GM12891 (cell line): Measurements from ENCODE around the gene PTPN7.
"Not testable (repeated sequence)": the region's sequence is repeated elsewhere in the genome, so short reads cannot be mapped to it uniquely, and the experiment has no call there.

Source experiments
- DNase-seq: peaks from one replicate; pipeline ENCODE4 v3.0.0; 2011; ENCODE audit warnings: low spot score; ENCODE audit not compliant: insufficient read length
- FAIRE-seq: peaks from 2 replicates; lab custom pipeline; 2011; peaks lifted over from hg19 to GRCh38; lab: Jason Lieb, UNC
- PAX5 ChIP-seq: IDR thresholded peaks from 2 replicates; pipeline ENCODE4 v1.6.1; 2011; ENCODE audit warnings: low read length, moderate library complexity, mild to moderate bottlenecking; ENCODE audit not compliant: insufficient read depth, severe bottlenecking
- POLR2A ChIP-seq: IDR thresholded peaks from 2 replicates; pipeline ENCODE4 v1.6.1; 2011; ENCODE audit warnings: low read depth, low read length, control low read depth
- POLR2AphosphoS5 ChIP-seq: IDR thresholded peaks from 2 replicates; pipeline ENCODE4 v1.6.1; 2011; ENCODE audit warnings: low read depth, low read length, control low read depth
- POU2F2 ChIP-seq: IDR thresholded peaks from 2 replicates; pipeline ENCODE4 v1.6.1; 2011; ENCODE audit warnings: low read depth, mild to moderate bottlenecking, control low read depth, low read length, moderate library complexity
- SPI1 ChIP-seq: IDR thresholded peaks from 2 replicates; pipeline ENCODE4 v1.6.1; 2011; ENCODE audit warnings: low read depth, low read length, control low read depth
- TAF1 ChIP-seq: IDR thresholded peaks from 2 replicates; pipeline ENCODE4 v1.6.1; 2011; ENCODE audit warnings: low read depth, low read length, control low read depth

PTPN7 gene

DNA sequence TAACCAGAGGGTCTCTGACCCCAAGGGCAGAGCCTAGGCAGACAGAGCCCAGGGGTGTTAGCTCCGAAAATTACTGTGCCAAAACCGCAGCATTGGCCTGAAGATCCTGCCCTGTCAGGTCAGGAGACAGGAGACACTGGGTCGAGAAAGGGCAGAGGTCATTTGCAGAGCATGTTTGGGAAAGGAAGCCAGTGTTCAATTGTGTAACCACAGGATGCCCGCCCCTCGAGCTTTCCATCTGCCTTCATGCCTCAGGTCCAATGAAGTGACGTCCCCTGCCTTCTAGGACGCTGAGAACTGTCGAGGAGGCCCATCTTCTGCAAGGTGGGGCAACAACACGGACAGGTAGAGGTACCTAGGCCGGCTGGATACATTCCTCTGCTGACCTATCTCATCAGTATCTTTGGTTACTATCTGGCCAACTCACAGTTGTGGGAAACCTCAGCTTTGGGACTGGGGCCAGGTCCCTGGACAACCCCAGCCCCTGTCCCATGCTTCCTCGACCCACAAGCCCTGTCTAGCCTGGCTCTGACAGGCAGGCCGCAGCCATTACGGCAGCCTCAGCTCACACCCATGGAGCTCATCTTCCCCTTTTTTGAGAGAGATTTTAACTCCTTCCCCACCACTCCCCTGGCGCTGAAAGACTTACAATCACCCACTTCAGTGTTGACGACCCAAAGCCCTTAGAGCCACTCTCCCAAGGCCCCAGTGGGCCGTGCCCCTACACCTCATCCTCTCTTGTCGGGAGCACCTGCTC is 17.2 kb downstream of the PTPN7 start:
- DNase-seq (no peak), FAIRE-seq (no peak)
- TF ChIP-seq TAF1 (no peak), PAX5 (no peak), POLR2A (peak; percentile 44; the same call in 1 of the 2 replicates), SPI1 (no peak), POU2F2 (no peak), POLR2AphosphoS5 (no peak)

GRCh38 chr1:202141468-202141867 is 18.9 kb downstream of the PTPN7 start:
- not testable (repeated sequence) for DNase-seq, FAIRE-seq

DNA sequence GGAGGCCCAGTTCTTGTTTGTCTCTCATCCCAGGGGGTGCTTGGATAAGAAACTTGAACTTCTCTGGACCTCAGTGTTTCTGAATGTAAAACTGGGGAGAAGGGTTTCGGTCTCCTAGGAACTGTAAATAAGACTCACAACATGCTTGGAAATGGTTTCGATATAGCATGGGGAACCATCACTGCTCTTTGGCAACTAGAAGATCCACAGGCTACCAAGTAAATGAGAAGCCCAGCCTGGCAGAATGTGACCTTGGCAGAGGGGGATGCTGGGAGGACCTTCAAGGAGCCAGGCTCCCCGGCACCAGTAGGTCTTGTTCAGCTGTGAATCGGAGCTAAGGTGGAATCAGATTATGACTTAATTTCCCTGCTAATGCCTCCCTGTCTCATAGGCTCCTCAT is 19.6 kb downstream of the PTPN7 start:
- FAIRE-seq (no peak), DNase-seq (no peak)
- TF ChIP-seq SPI1 (no peak), TAF1 (no peak), PAX5 (no peak), POLR2A (no peak), POLR2AphosphoS5 (no peak), POU2F2 (no peak)

- peak; percentile 91 for DNase-seq
- TF ChIP-seq POU2F2 (no peak), TAF1 (no peak)
- peak; percentile 95 for FAIRE-seq
These were observed 25.1 kb downstream of the PTPN7 start for GRCh38 chr1:202135221-202135721.

DNA sequence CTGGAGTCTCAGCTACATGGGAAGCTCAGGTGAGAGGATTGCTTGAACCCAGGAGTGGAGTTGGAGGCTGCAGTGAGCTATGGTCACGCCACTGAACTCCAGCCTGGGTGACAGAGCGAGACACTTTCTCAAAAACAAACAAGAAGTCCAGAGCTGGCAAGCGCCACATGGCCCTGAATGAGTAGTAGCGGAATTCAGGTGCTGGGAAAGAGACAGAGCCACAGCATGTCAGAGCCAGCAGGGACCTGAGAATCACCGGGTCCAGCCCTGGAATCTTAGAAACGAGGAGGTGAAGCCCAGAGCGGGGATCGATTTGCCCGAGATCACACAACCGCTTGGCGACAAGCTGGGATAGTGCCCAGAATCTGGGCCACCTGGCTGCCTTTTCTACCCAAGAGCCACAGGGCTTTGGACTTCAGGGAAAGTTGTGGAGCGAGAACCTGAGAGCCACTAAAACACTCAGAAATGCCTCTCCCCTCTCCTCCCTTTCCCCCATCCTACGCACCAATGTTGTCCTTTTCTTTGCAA is 25.7 kb downstream of the PTPN7 start:
- TF ChIP-seq POU2F2 = no peak
- no peak for TF ChIP-seq POLR2AphosphoS5
- TF ChIP-seq TAF1 = no peak
- no peak for DNase-seq
- FAIRE-seq = no peak

- DNase-seq = no peak
- no peak for FAIRE-seq
- no peak for TF ChIP-seq POLR2A
- TF ChIP-seq SPI1 = no peak
- no peak for TF ChIP-seq POLR2AphosphoS5
- no peak for TF ChIP-seq POU2F2
- TF ChIP-seq PAX5 = no peak
- no peak for TF ChIP-seq TAF1
These were observed 26.4 kb downstream of the PTPN7 start for GRCh38 chr1:202133989-202134388.

DNA sequence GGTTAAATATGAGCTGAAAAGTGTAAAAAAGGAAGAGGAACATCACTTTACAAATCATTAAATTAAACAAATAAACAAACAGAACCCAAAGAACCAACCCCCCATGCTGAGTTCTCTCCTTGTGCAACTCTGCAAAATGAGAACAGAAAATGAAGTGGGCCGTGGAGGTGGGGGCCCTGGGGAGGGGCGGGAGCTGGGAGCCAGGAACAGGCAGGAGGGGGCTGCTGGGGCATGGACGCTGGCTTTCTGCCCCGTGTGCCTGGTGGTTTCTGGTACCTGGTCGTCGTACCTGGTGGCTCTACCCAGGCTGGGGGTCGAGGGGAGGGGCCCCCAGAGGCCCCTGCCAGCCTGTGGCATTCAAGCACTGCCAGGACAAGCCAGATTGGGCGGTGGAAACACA is 26.9 kb downstream of the PTPN7 start:
- TF ChIP-seq PAX5 (no peak), POLR2AphosphoS5 (no peak), POU2F2 (no peak), SPI1 (no peak), POLR2A (no peak), TAF1 (no peak)
- FAIRE-seq (no peak), DNase-seq (no peak)

GRCh38 chr1:202133001-202133400 is 27.4 kb downstream of the PTPN7 start:
- TF ChIP-seq PAX5 (no peak), TAF1 (no peak), SPI1 (no peak), POLR2AphosphoS5 (no peak), POU2F2 (no peak), POLR2A (no peak)
- no peak for DNase-seq
- FAIRE-seq = no peak

DNA sequence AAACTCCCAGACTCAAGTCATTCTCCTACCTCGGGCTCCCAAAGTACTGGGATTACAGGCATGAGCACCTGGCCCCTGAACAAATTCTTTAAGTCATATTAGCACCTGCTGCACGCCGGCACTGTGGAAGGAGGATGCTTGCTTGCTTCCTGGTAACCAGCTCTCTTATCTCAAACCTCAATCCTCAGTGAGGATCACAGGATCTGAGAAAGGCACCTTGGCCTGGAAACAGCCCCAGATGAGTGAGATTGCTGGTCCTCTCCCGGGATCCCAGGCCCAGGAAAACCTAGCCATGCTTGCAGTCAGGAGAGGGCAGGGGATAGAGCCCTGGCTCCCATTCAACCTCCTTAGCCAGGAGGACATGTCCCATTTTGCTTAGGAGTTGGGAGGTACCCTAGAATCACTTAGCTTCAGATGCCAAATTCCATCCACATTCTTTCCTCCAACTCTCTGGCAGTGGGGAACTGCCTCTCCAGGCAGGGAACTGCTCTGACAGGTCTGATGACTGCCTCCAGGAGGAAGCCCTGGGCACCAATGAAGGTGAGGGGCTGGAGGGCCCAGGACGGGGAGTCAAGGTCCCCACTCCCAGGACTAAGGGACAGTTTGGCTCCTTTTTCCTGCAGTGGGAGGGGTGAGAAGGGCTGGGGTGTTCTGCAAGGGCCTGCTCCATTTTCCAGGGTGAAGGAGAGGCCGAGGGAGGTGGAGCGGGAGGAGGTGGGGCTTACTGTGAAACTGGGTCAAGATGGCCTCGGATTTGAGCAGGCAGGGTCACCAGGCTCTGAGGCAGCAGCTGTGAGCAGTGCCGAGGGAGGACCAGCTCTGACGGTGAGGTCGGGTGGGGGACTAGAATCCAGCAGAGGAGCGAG is 28.2 kb downstream of the PTPN7 start:
- TF ChIP-seq PAX5 (no peak), POLR2AphosphoS5 (no peak), POLR2A (no peak; the same call in 1 of the 2 replicates), POU2F2 (no peak), TAF1 (no peak), SPI1 (no peak)
- DNase-seq = no peak
- FAIRE-seq = no peak

DNA sequence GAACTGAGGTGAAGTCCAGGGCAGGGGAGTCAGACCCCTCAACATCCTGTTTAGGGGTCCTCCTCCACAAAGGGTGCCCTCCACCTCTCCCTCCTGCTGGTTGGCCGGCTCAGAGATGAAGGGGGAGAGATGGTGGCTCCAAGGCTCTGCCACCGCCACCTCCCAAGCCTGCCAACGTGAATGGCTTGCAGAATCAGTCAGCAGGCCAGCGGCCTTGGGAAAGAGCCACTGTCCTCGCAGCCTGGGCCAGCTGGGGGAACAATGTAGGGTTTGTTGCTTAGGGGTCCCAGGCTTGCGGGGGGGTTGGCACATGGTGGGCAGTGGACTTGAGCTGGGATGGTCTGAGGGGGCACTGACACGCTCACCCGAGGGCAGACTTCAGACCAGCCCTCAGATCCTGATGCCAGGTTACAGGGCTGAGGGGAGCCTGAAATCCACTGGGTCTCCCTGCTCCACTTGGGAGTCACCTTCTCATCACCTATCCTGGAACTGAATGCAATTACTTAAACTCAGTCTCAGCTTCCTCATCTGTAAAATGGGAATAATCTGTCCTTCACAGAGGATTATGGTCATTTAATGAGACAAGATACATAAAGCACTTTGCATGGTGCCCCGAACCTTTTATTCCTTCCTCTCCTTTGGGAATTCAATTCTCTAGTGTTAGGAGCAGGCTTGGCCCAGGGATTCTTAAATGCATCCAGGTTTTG is 29.4 kb downstream of the PTPN7 start:
- no peak for DNase-seq
- FAIRE-seq = no peak
- TF ChIP-seq POLR2AphosphoS5 (no peak), TAF1 (no peak), PAX5 (no peak), SPI1 (no peak), POLR2A (no peak), POU2F2 (no peak)
